Left lobe of liver (tissue), 2 donors: Measurements from ENCODE around the gene IQGAP3. TPM values are rescaled to one million over a fixed set of nuclear protein-coding genes. Genes with fewer than 3 reads are reported as not detected.
A peak's percentile ranks its signal among the peaks of the same experiment; 100 is the strongest.

Experiments used
- ATAC-seq: fragments of 200-7000 bp; cut with Tn5 transposase; one replicate; pipeline ENCODE4 v1.9.1; 2020; ENCODE audit warnings: mild to moderate bottlenecking, moderate library complexity
- DNase-seq: peaks from one replicate; pipeline ENCODE4 v3.0.0-alpha.2; 2020; ENCODE audit warnings: low spot score
- total RNA-seq: library from RNA; stranded (reverse); gene quantifications from one replicate; pipeline ENCODE4 v1.2.1, GENCODE V29; 2021
- donor health status: DM: no; HTN: no; CAD: no; lungs with moderate emphysema.
- donor health status: DM: no; HTN: yes; CAD: no.

The IQGAP3 gene
- total RNA-seq, 1 donor from 2014 or later, result 0.23 TPM

DNA sequence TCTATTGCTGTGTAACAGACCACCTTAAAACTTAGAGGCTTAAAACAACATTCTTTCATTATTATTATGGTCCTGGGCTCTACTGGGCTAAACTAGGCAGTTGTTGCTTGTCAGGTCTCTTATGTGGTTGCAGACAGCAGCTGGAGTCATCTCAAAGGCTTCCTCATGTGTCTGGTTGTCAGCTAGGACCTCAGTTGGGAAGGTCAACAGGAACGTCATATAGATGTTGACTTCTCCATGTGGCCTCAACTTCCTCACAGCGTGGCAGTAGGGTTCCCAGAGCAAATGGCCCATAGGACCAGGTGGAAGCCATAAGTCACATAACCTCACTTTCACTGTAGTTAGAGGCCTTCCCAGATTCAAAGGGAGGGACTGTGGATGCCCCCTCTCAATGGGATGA lies 56.4 kb downstream of the IQGAP3 start:
- ATAC-seq (no peak), DNase-seq (no peak)

GRCh38 chr1:156513185-156513584 lies 59.2 kb downstream of the IQGAP3 start:
- ATAC-seq, result no peak
- DNase-seq, result no peak

- ATAC-seq, result no peak
- DNase-seq, result no peak
Measured at GRCh38 chr1:156511644-156512043, 60.7 kb downstream of the IQGAP3 start.

DNA sequence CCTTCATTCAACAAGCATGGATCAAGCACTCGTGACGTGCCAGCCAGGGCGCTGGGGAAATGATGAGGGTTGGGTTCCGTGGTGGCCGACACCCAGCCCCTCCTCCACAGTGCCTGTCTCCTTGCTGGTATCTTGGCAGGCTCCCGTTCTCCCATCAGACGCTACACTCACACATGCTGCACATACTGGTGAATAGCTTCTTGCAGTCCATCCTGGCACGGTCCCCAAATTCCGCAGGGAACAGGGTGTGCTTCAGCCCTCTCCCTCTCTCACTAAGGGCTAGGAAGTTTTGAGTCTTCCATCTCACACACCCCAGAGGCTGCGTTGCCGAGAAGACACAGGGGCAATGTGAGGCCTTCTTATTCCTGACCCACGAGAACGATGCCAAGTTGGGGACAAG lies 61.7 kb downstream of the IQGAP3 start:
- no peak for DNase-seq
- peak; percentile 29 for ATAC-seq

GRCh38 chr1:156509424-156510034 lies 62.8 kb downstream of the IQGAP3 start:
- DNase-seq (no peak), ATAC-seq (no peak)

DNA sequence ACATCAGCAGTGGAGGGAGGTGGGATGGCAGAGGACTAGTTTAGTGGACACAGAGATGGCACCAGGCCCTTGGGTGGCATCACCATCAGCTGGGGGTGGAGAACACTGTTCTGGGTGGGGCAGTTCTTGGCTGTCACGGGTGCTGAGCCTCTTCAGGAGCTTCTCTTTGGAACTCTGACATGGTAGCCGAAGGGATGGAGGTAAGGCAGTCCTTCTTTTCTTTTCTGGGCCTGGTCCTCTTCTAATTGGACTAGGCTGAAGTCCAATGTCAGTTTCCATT lies 63.5 kb downstream of the IQGAP3 start:
- ATAC-seq, result no peak
- DNase-seq, result no peak

- ATAC-seq, result no peak
- DNase-seq, result no peak
Measured at GRCh38 chr1:156508205-156508954, 64.0 kb downstream of the IQGAP3 start.

DNA sequence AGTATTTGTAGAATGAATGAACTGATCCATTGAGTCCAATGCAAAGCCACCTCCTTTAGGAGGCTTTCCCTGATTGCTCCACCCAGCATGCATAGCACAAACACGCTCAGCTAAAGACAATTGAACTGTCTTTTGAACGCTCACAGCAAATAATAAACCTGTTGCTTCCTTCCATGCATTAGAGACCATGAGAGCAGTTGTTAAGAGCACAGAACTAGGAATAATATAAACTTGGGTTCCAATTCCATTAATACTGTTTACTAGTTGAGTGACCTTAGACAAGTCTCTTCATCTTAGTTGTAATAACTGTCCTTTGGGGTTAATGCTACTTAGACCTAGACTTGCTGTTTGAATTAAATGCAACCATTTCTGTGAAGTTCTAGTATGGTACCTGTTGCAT lies 65.9 kb downstream of the IQGAP3 start:
- ATAC-seq, result no peak
- DNase-seq, result no peak

DNA sequence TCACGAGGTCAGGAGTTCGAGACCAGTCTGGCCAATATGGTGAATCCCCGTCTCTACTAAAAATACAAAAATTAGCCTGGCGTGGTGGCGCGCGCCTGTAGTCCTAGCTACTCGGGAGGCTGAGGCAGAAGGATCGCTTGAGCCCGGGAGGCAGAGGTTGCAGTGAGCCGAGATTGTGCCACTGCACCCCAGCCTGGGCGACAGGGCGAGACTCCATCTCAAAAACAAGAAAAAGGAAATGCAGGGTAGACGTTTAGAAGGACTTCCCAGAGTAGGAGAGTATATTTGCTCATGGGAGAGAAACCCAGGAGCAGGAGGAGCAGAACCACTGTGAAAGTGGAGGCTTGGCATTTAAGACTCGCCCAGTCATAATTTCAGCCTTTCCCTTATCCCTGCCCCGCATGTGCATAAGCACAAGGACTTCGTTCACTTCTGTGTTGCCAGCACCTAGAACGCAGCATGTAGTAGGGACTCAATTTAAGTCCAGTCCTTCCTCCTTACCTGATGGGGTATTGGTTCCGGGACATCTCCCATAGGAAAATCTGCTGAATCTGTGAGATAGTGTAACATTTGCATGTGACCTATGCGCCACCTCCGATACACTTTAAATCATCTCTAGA lies 66.6 kb downstream of the IQGAP3 start:
- DNase-seq, result no peak
- ATAC-seq, result no peak

GRCh38 chr1:156504821-156505678 lies 67.3 kb downstream of the IQGAP3 start:
- peak; percentile 58 for ATAC-seq
- peak; percentile 99 for DNase-seq

DNA sequence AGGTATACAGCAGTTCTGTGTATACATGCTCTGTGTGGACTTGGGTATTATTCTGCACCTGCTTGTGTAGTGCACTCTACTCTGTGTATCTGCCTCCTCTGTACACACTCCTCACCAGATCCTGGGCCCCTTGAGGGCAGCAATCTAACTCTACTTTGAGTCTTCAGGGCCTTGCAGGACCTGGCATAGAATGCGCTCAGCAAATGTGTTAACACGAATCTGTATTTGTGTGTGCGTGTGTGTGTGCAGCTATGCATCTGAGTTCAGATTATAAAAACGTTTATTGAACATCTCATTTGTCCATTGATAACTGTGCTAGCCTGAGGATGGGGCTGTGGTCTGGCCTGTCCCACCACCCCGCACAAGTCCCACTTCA lies 67.9 kb downstream of the IQGAP3 start:
- ATAC-seq (peak; percentile 0), DNase-seq (no peak)

DNA sequence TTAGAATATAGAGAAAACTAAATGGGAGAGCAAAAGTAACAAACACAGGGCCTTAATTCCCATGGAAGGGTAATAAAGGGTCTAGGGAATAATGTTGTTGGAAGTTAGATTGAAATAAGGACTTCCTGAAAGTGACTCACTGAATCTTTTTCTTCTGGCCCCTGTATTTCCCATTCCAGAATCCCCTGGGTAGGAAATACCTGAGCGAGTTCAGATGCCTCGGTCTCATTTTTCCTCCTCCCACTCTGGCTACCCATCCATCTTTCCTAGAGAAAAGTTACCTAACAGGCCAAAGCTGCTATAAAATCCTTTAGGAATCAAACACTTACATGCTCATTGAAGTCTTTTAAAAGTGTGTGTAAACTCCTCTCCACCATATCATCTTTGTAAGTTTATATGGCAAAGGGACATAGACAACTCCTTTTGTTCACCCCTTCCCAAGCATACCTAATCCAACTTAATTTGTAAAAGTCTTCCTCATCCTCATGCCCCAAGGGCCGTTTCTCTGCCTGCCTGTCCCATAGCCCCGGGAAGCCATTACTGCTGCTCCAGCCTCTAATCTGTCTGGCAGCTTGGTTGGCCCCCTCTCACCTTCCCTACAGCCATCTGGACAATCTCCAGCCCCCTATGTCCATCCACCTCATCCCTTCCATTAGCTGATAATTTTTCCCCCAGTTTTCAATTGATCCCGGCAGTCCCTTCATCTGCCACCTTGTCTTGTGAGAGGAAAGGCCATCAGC lies 68.5 kb downstream of the IQGAP3 start:
- ATAC-seq, result no peak
- DNase-seq, result no peak

DNA sequence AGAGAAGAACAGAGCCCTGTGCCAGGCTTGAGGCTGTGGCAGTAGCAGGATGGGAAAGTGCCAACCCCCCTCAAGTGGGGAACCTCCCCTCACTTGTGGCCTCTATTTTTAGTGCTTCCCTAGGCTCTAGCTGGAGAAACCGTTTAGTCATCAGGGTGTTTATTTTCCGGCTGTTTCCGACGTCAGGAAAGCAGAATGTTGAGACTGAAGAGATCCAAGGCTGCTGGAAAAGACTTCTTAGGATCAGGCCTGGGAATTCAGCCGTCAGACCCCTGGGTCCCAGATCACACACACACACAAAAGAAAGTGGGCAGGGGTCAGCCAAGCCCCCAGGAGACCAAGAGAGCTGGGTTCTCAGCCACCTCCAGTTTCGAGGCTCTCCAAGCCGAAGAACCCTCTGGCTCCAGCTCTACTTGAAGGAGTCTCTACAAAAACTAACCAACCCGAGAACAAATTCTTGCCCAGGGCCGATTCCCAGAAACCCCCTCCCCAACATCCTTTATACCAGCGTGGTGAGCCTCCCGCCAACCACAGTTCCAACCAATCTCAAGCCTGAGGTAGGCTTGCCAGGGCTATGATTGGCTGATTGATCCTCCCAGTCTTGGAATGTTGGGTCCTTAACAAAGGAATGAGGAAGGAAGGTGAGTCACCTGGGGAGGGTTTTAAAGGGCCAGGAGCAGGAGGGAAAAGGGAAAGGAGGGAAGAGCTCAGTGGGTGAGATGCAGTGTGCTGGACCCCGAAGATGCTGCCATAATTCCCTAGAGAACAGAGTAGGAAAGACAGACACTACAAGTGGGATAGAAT lies 69.3 kb downstream of the IQGAP3 start:
- ATAC-seq (no peak), DNase-seq (no peak)

GRCh38 chr1:156502391-156502893 lies 69.9 kb downstream of the IQGAP3 start:
- DNase-seq (no peak), ATAC-seq (no peak)

DNA sequence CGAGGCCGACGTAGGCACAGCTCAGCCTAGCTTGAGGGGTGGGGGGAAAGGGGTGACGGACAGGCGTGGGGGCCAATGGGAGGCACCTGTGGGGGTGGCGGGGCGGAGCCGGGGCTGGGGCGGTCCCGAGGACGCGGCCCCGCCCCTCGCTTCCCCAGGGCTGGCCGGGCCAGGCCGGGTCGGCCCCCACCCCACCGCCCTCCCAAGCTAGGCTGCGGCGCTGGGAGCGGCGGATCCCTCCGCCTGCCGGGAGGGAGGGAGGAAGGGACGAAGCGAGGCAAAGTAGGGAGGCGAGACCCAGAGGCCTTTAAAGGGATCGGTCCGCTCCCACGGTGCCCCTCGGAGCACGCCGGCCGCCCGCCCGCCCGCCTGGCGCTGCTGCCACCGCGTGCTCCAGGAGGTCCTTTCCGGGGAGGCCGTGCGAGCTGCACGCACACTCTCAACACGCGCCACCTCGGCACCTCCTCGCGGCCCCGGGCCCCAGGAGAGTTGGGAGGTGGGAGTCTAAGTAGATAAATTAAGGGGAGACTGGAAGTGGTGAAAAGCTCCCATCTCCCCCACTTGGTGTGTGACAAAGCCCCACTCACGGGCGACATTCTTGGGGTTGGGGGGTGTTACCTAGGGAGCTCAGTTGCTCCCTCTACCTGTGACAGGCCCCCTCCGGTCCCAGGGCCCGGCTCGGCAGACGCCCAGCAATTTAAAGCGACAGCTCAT lies 71.4 kb downstream of the IQGAP3 start:
- DNase-seq, result peak; percentile 95

DNA sequence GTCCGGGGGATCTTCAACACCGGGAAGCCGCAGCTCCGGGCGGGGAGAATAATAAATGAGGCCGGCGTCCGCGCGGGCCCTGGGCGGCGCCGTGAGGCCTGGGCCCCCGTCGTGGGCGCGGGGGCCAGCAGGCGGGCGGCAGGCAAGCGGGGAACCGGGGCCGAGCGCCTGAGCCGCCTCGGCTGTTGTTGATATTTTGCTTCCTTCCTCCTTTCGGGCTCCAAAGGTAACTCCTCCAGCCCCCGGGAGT lies 71.9 kb downstream of the IQGAP3 start, which contains the start of gene MEF2D:
Gene MEF2D, minus strand, starts transcription at position 233 of the 250 bp plus-strand sequence. CDS start 17,483 bp downstream, outside the sequence.
- no peak for ATAC-seq
- no peak for DNase-seq

More for the DNA sequence above, 71.4 kb downstream of the IQGAP3 start:
- peak; percentile 79 for ATAC-seq

DNA sequence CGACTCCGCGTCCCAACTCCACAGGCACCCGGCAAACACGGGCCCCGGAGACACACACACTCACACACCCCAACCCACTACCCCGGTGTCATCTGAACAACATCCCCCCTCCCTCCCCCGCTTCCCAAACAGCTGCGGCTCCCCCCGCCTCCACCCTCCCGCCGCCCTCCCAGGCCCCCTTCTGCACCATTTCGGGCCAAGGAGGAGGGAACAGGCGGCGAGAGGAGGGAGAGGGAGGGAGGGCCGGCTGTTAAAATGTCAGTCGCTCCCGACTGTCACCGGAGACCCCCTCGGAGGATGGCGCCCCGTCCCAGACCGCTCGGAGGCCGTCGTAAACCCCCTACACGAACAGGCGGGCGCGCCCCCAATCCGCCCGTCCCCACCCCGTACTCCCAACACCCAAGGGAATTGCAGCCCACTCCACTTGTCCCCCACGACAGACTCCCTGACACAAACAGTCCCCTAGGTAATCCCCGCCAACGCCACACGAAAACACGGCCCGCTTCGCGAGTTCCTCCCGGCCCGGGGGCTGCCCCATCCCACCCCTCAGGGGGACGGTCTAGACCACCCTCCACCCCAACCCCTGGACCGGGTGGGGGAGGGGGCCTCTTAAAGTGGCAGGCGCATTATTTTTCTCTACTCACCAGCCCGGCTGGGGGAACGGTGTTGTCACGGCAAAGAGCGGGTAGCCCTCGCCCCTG lies 72.4 kb downstream of the IQGAP3 start:
- DNase-seq (peak; percentile 73), ATAC-seq (no peak)

DNA sequence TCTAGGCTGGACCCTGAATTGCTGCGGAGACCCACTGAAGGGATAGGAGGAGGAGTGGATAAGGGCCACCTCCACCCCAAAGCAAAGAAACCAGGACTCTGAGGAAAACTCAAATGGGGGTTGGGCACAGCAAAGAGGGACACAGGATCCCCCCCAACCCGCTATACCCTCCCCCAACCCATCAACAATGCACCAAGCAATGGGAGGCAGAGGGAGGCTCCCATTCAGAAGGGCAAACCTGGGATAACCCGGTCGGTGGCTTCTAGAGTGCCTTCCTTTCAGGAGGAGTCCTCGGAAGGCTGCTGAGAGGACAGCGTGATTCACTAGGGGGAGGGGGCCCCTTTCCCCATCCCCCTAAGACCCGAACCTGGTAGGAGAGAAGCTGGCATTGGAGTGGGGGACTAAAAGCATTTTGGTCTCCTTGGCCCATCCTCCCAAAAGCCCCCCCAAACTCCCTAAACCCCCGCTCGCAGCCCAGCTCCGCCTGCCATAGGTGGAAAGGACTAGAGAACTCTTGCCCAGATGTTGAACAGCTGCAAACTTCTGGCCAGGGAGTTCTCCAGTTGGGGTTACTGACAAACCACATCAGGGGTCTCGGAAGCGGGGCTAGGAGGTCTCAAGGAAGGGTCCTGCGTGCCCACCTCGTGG lies 73.0 kb downstream of the IQGAP3 start:
- ATAC-seq (no peak), DNase-seq (no peak)
